CD4-positive, alpha-beta T cell treated with Interleukin-1 beta for 1 hour (primary cell): ENCODE measurements around the gene BID.
A peak's percentile ranks its signal among the peaks of the same experiment; 100 is the strongest.

ENCODE experiments used
- DNase-seq, 2 donors: peaks; one replicate each; pipeline ENCODE4 v3.0.0-alpha.2; 2020 to 2022

The BID gene

GRCh38 chr22:17782621-17783020, 8.4 kb upstream of the BID start:
- DNase-seq, result no peak

GRCh38 chr22:17782158-17782557, 7.9 kb upstream of the BID start:
- DNase-seq, result no peak

GRCh38 chr22:17781319-17782031, 7.2 kb upstream of the BID start:
- peak; percentile 55 to 85 for DNase-seq

GRCh38 chr22:17780741-17781318, 6.6 kb upstream of the BID start:
- no peak for DNase-seq

- no peak for DNase-seq
These were observed 6.0 kb upstream of the BID start for GRCh38 chr22:17780116-17780740.

- DNase-seq, result no peak
These were observed 5.2 kb upstream of the BID start for GRCh38 chr22:17779286-17780115.

- no peak for DNase-seq
These were observed 4.2 kb upstream of the BID start for GRCh38 chr22:17778412-17778976.

- DNase-seq, result no peak
These were observed 3.4 kb upstream of the BID start for GRCh38 chr22:17777717-17778044.

GRCh38 chr22:17777005-17777716, 2.9 kb upstream of the BID start:
- DNase-seq, result peak; percentile 79 to 83

GRCh38 chr22:17775781-17776465, 1.7 kb upstream of the BID start:
- no peak for DNase-seq

- no peak for DNase-seq
These were observed 837 bp upstream of the BID start for GRCh38 chr22:17774926-17775685.

GRCh38 chr22:17773606-17774205, 563 bp downstream of the BID start:
- DNase-seq, result peak; percentile 68 to 72

GRCh38 chr22:17772958-17773605, 1.2 kb downstream of the BID start:
- peak in 1 of 2 donors; percentile 29 for DNase-seq

GRCh38 chr22:17772249-17772957, 1.9 kb downstream of the BID start:
- DNase-seq, result no peak

- no peak for DNase-seq
These were observed 3.8 kb downstream of the BID start for GRCh38 chr22:17770180-17771077.

GRCh38 chr22:17769716-17770082, 4.6 kb downstream of the BID start:
- DNase-seq, result no peak

GRCh38 chr22:17769013-17769715, 5.1 kb downstream of the BID start:
- peak in 1 of 2 donors; percentile 32 for DNase-seq
